HepG2 (cell line): ENCODE data around the gene RNF40.

ENCODE experiments used
- ARNTL ChIP-seq: sonication (generic); formaldehyde crosslinking; IDR thresholded peaks from 2 replicates; pipeline ENCODE4 v1.4.0; 2020; ENCODE audit warnings: mild to moderate bottlenecking, missing genetic modification reagents
- BRD4 ChIP-seq: sonication (generic); formaldehyde crosslinking; IDR thresholded peaks from 2 replicates; pipeline ENCODE4 v1.4.0; 2020; ENCODE audit warnings: missing genetic modification reagents
- CENPX ChIP-seq: sonication (generic); formaldehyde crosslinking; IDR thresholded peaks from 2 replicates; pipeline ENCODE4 v1.9.0; 2021; ENCODE audit warnings: mild to moderate bottlenecking, missing genetic modification reagents, moderate library complexity
- CTCF ChIP-seq: sonication (generic); formaldehyde crosslinking; IDR thresholded peaks from 2 replicates; pipeline ENCODE4 v1.5.0; 2020; ENCODE audit warnings: mild to moderate bottlenecking, missing genetic modification reagents, moderate library complexity
- FOXM1 ChIP-seq: sonication (generic); formaldehyde crosslinking; IDR thresholded peaks from 2 replicates; pipeline ENCODE4 v1.5.0; 2020; ENCODE audit warnings: missing genetic modification reagents
- MYC ChIP-seq: sonication (generic); formaldehyde crosslinking; IDR thresholded peaks from 2 replicates; pipeline ENCODE4 v1.9.0; 2021; ENCODE audit warnings: missing genetic modification reagents, borderline replicate concordance
- NR2F6 ChIP-seq, 2 experiments: IDR thresholded peaks; 2 replicates each; pipeline ENCODE4 v1.6.1; 2016; ENCODE audit warnings: antibody characterized with exemption in 1 of 2, mild to moderate bottlenecking in 1 of 2
- NRL ChIP-seq: sonication (generic); formaldehyde crosslinking; IDR thresholded peaks from 2 replicates; pipeline ENCODE4 v1.5.0; 2020; ENCODE audit warnings: missing genetic modification reagents, mild to moderate bottlenecking, moderate library complexity, borderline replicate concordance
- PHF8 ChIP-seq: sonication (generic); formaldehyde crosslinking; IDR thresholded peaks from 2 replicates; pipeline ENCODE4 v1.5.0; 2020; ENCODE audit warnings: missing genetic modification reagents
- SP4 ChIP-seq: sonication (generic); formaldehyde crosslinking; IDR thresholded peaks from 2 replicates; pipeline ENCODE4 v1.8.1; 2023; ENCODE audit warnings: mild to moderate bottlenecking, missing genetic modification reagents
- SUZ12 ChIP-seq: fragments of 150-350 bp; IDR thresholded peaks from 2 replicates; pipeline ENCODE4 v1.6.1; 2014; ENCODE audit warnings: low read depth, low read length
- ZBTB40 ChIP-seq, 2 experiments: fragments of 450-650 bp in 1 of 2; sonication (generic) in 1 of 2; formaldehyde crosslinking in 1 of 2; IDR thresholded peaks; 2 replicates each; pipeline versions ENCODE4 v1.6.1 to v1.8.0; 2016 to 2022; ENCODE audit warnings: antibody characterized with exemption in 1 of 2, mild to moderate bottlenecking in 1 of 2, missing genetic modification reagents in 1 of 2
- ZFX ChIP-seq: sonication (generic); formaldehyde crosslinking; IDR thresholded peaks from 2 replicates; pipeline ENCODE4 v1.4.0; 2020; ENCODE audit warnings: mild to moderate bottlenecking, low read depth, missing genetic modification reagents, moderate library complexity
- ZNF318 ChIP-seq: sonication (generic); formaldehyde crosslinking; IDR thresholded peaks from 2 replicates; pipeline ENCODE4 v1.4.0; 2020; ENCODE audit warnings: mild to moderate bottlenecking, missing genetic modification reagents

GRCh38 chr16:30768583-30769181 is 6.6 kb downstream of the RNF40 start:
- no peak for TF ChIP-seq SUZ12
- no peak for TF ChIP-seq SP4 (CRISPR knock-in tag)
- TF ChIP-seq ZBTB40 (IDR thresholded peaks at IDR 0.05), result no peak
- TF ChIP-seq ZBTB40 (CRISPR knock-in tag; IDR thresholded peaks at IDR 0.05), result no peak
- TF ChIP-seq NR2F6 (IDR thresholded peaks at IDR 0.05), result no peak
- no peak for TF ChIP-seq NR2F6 (CRISPR knock-in tag; IDR thresholded peaks at IDR 0.05)
- no peak for TF ChIP-seq NRL
- no peak for TF ChIP-seq CTCF (CRISPR knock-in tag)
- TF ChIP-seq MYC (CRISPR knock-in tag), result no peak
- TF ChIP-seq FOXM1 (CRISPR knock-in tag), result no peak
- no peak for TF ChIP-seq BRD4 (CRISPR knock-in tag)
- no peak for TF ChIP-seq ARNTL (CRISPR knock-in tag)
- TF ChIP-seq PHF8 (CRISPR knock-in tag), result no peak
- no peak for TF ChIP-seq ZNF318 (CRISPR knock-in tag)
- no peak for TF ChIP-seq ZFX (CRISPR knock-in tag)
- no peak for TF ChIP-seq CENPX (CRISPR knock-in tag)
